Left ventricle myocardium superior (tissue), 1 donor: ENCODE results near the gene ARID3B. TPM values are rescaled to one million over a fixed set of nuclear protein-coding genes. Genes with fewer than 3 reads are reported as not detected.

Experiments
- ATAC-seq: fragments of 200-7000 bp; cut with Tn5 transposase; one replicate; pipeline ENCODE4 v1.9.1; 2020; ENCODE audit warnings: mild to moderate bottlenecking, moderate library complexity
- DNase-seq: peaks from one replicate; pipeline ENCODE4 v3.0.0-alpha.2; 2020
- intact Hi-C: fragments of 100-400 bp; cut with micrococcal nuclease; formaldehyde crosslinking; loops from one replicate; pipeline ENCODE4 v1.11.0; 2022
- total RNA-seq: library from RNA; stranded (reverse); fragmentation: NEBNext Ultra II Directional; extraction: Animal tissue kit (Norgen Biotek cat#: 25700); gene quantifications from one replicate; pipeline ENCODE4 v1.2.1, GENCODE V29; 2021
- donor health status: DM: no; HTN: yes; CAD: no; lungs with severe emphysema.

Gene ARID3B
- total RNA-seq, 1 donor from 2014 or later = 2.0 TPM

GRCh38 chr15:74555192-74555591, 14.2 kb downstream of the ARID3B start:
- intact Hi-C loops = no loop called here

GRCh38 chr15:74558706-74559105, 17.7 kb downstream of the ARID3B start:
- DNase-seq = no peak
- intact Hi-C loops = no loop called here
- ATAC-seq = no peak

More at GRCh38 chr15:74555192-74555591, 14.2 kb downstream of the ARID3B start:
- no peak for DNase-seq
- no peak for ATAC-seq

GRCh38 chr15:74563442-74563841, 22.4 kb downstream of the ARID3B start:
- DNase-seq (no peak), ATAC-seq (no peak)
- intact Hi-C loops = no loop called here

GRCh38 chr15:74564182-74564581, 23.2 kb downstream of the ARID3B start:
- intact Hi-C loops = no loop called here
- no peak for DNase-seq
- no peak for ATAC-seq

GRCh38 chr15:74565381-74566085, 24.5 kb downstream of the ARID3B start:
- intact Hi-C loops = no loop called here
- DNase-seq (no peak), ATAC-seq (no peak)

GRCh38 chr15:74568594-74568993, 27.6 kb downstream of the ARID3B start:
- ATAC-seq (no peak), DNase-seq (no peak)
- intact Hi-C loops = no loop called here

GRCh38 chr15:74569731-74570070, 28.7 kb downstream of the ARID3B start:
- ATAC-seq = no peak
- intact Hi-C loops = no loop called here

GRCh38 chr15:74571191-74571590, 30.2 kb downstream of the ARID3B start:
- DNase-seq (no peak), ATAC-seq (no peak)
- intact Hi-C loops = no loop called here

More at GRCh38 chr15:74569731-74570070, 28.7 kb downstream of the ARID3B start:
- DNase-seq = no peak

- ATAC-seq (no peak), DNase-seq (no peak)
- intact Hi-C loops = no loop called here
Observed at GRCh38 chr15:74573987-74574386, 33.0 kb downstream of the ARID3B start.

- DNase-seq (no peak), ATAC-seq (no peak)
- intact Hi-C loops = no loop called here
Observed at GRCh38 chr15:74578496-74578994, 37.5 kb downstream of the ARID3B start.

- DNase-seq (no peak), ATAC-seq (no peak)
- intact Hi-C loops = no loop called here
Observed at GRCh38 chr15:74579001-74579400, 38.0 kb downstream of the ARID3B start.

- intact Hi-C loops = no loop called here
- DNase-seq (no peak), ATAC-seq (no peak)
Observed at GRCh38 chr15:74580538-74581350, 39.7 kb downstream of the ARID3B start.

GRCh38 chr15:74584204-74584603, 43.2 kb downstream of the ARID3B start:
- ATAC-seq (no peak), DNase-seq (no peak)
- intact Hi-C loops = no loop called here

- intact Hi-C loops = no loop called here
- ATAC-seq (no peak), DNase-seq (no peak)
Observed at GRCh38 chr15:74584779-74585178, 43.8 kb downstream of the ARID3B start.

GRCh38 chr15:74585191-74585590, 44.2 kb downstream of the ARID3B start:
- ATAC-seq (no peak), DNase-seq (no peak)
- intact Hi-C loops = no loop called here

GRCh38 chr15:74585857-74586256, 44.8 kb downstream of the ARID3B start:
- ATAC-seq = no peak
- DNase-seq = no peak
- intact Hi-C loops = no loop called here

GRCh38 chr15:74589826-74590225, 48.8 kb downstream of the ARID3B start:
- intact Hi-C loops = no loop called here
- ATAC-seq (no peak), DNase-seq (no peak)

GRCh38 chr15:74592222-74592621, 51.2 kb downstream of the ARID3B start:
- intact Hi-C loops = no loop called here
- no peak for DNase-seq
- ATAC-seq = no peak

- DNase-seq (no peak), ATAC-seq (no peak)
- intact Hi-C loops = no loop called here
Observed at GRCh38 chr15:74593122-74593521, 52.1 kb downstream of the ARID3B start.

GRCh38 chr15:74594455-74594854, 53.4 kb downstream of the ARID3B start:
- DNase-seq = no peak
- intact Hi-C loops = no loop called here
- no peak for ATAC-seq

GRCh38 chr15:74595271-74595670, 54.3 kb downstream of the ARID3B start:
- intact Hi-C loops = no loop called here
- no peak for ATAC-seq
- no peak for DNase-seq
